PC-3 (cell line): ENCODE data around the gene PPP2R3B. TPM values are rescaled to one million over a fixed set of nuclear protein-coding genes. Genes with fewer than 3 reads are reported as not detected.

Source experiments
- ATAC-seq: fragments of 200-7000 bp; cut with Tn5 transposase; 2 replicates; pipeline ENCODE4 v1.9.1; 2020; ENCODE audit warnings: mild to moderate bottlenecking, moderate library complexity
- BruUV-seq: library from RNA; stranded (reverse); fragments of 400-500 nt; replicated peaks from 2 replicates; lab custom pipeline; 2021; lab: Mats Ljungman, UMichigan
- CTCF ChIA-PET: fragments of 300-600 bp; sonication (Branson Sonifier 250); formaldehyde crosslinking; loops from one replicate; lab custom pipeline; 2022; ENCODE audit warnings: antibody characterized with exemption; lab: Charles Lee
- POLR2A ChIA-PET: fragments of 300-600 bp; sonication (Branson Sonifier 250); formaldehyde crosslinking; loops from one replicate; lab custom pipeline; 2022; ENCODE audit warnings: antibody characterized with exemption; ENCODE audit not compliant: unreplicated experiment; lab: Charles Lee
- DNase-seq: peaks from one replicate; pipeline ENCODE4 v3.0.0-alpha.2; 2015
- H2AFZ ChIP-seq: fragments of 300-600 bp; sonication (generic); 2 replicates; pipeline ENCODE4 v1.6.0; 2016; ENCODE audit warnings: antibody characterized with exemption, low read length
- H3F3A ChIP-seq: fragments of 300-600 bp; sonication (generic); one replicate; pipeline ENCODE4 v1.6.0; 2017; ENCODE audit warnings: antibody characterized with exemption, low read length, control low read depth, mild to moderate bottlenecking; ENCODE audit not compliant: unreplicated experiment
- H3K27ac ChIP-seq: fragments of 300-600 bp; sonication (generic); 2 replicates; pipeline ENCODE4 v1.5.1; 2016; ENCODE audit warnings: mild to moderate bottlenecking, low read length
- H3K27me3 ChIP-seq: fragments of 300-600 bp; sonication (generic); 2 replicates; pipeline ENCODE4 v1.6.1; 2016; ENCODE audit warnings: low read length, mixed read lengths
- H3K36me3 ChIP-seq: fragments of 300-600 bp; sonication (generic); 2 replicates; pipeline ENCODE4 v1.6.1; 2016; ENCODE audit warnings: low read depth, mixed run types, low read length, mixed read lengths
- H3K4me1 ChIP-seq: fragments of 300-600 bp; sonication (generic); 2 replicates; pipeline ENCODE4 v1.5.1; 2016; ENCODE audit warnings: low read length; ENCODE audit not compliant: insufficient read depth
- H3K4me2 ChIP-seq: fragments of 300-600 bp; sonication (generic); 2 replicates; pipeline ENCODE4 v1.6.0; 2016; ENCODE audit warnings: low read length
- H3K4me3 ChIP-seq: fragments of 300-600 bp; sonication (generic); 2 replicates; pipeline ENCODE4 v1.5.1; 2016; ENCODE audit warnings: mild to moderate bottlenecking, low read length, mixed read lengths
- H3K79me2 ChIP-seq: fragments of 300-600 bp; sonication (generic); 2 replicates; pipeline ENCODE4 v1.6.1; 2017; ENCODE audit warnings: low read length, mixed read lengths
- H3K9ac ChIP-seq: fragments of 300-600 bp; sonication (generic); 2 replicates; pipeline ENCODE4 v1.6.0; 2016; ENCODE audit warnings: mild to moderate bottlenecking, low read length
- H3K9me2 ChIP-seq: fragments of 300-600 bp; sonication (generic); replicated peaks from 2 replicates; pipeline ENCODE4 v1.6.1; 2016; ENCODE audit warnings: mixed run types, low read length, mixed read lengths
- H3K9me3 ChIP-seq: fragments of 300-600 bp; sonication (generic); 2 replicates; pipeline ENCODE4 v1.6.1; 2016; ENCODE audit warnings: low read length, mixed read lengths
- H4K20me1 ChIP-seq: fragments of 300-600 bp; sonication (generic); 2 replicates; pipeline ENCODE4 v1.6.1; 2016; ENCODE audit warnings: low read length, mixed read lengths
- CTCF ChIP-seq: fragments of 300-600 bp; sonication (generic); conservative IDR thresholded peaks from 2 replicates; pipeline ENCODE4 v1.5.1; 2017; ENCODE audit warnings: antibody characterized with exemption, low read depth, mild to moderate bottlenecking, low read length
- EZH2 ChIP-seq: fragments of 300-600 bp; sonication (generic); IDR thresholded peaks from one replicate; pipeline ENCODE4 v1.6.1; 2017; ENCODE audit warnings: antibody characterized with exemption, mild to moderate bottlenecking, low read length; ENCODE audit not compliant: unreplicated experiment
- EZH2phosphoT487 ChIP-seq: fragments of 300-600 bp; sonication (generic); IDR thresholded peaks from 2 replicates; pipeline ENCODE4 v1.6.1; 2018; ENCODE audit warnings: mild to moderate bottlenecking, antibody characterized with exemption, low read length, borderline replicate concordance
- intact Hi-C: fragments of 100-400 bp; cut with micrococcal nuclease; formaldehyde crosslinking; loops from 2 replicates; pipeline ENCODE4 v1.9.0; 2023
- total RNA-seq: library from RNA; depleted of rRNA; stranded (reverse); fragments of >200 nt; gene quantifications from 2 replicates; pipeline ENCODE4 v1.2.3, GENCODE V29; 2014

Gene PPP2R3B
- total RNA-seq, 1 experiment from 2014 or later: 35.4 TPM

GRCh38 chrX:337331-337831 lies 49.3 kb downstream of the PPP2R3B start:
- Histone ChIP-seq H4K20me1 (no peaks in the 10 kb centered on the region), H3K36me3 (no peaks in the 10 kb centered on the region), H3K4me1 (no peaks in the 10 kb centered on the region), H3K27ac (no peak overlapping the region), H3K4me3 (no peak overlapping the region), H3K9me2 (no peaks in the 10 kb centered on the region), H2AFZ (no peak overlapping the region), H3K9me3 (no peaks in the 10 kb centered on the region), H3K27me3 (no peaks in the 10 kb centered on the region), H3K4me2 (no peak overlapping the region), H3K79me2 (no peaks in the 10 kb centered on the region), H3F3A (no peaks in the 10 kb centered on the region), H3K9ac (no peak overlapping the region)
- ATAC-seq: no peak
- ChIA-PET CTCF (no interaction called here), POLR2A (no interaction called here)
- intact Hi-C loops: no loop called here
- no peak for DNase-seq
- BruUV-seq: no TSS peak
- TF ChIP-seq EZH2phosphoT487: no peak
- TF ChIP-seq CTCF: no peak
- no peak for TF ChIP-seq EZH2

GRCh38 chrX:336227-336626 lies 50.5 kb downstream of the PPP2R3B start:
- no peak for ATAC-seq
- Histone ChIP-seq H3K27me3 (no peaks in the 10 kb centered on the region), H4K20me1 (no peaks in the 10 kb centered on the region), H3K9me2 (no peaks in the 10 kb centered on the region), H2AFZ (no peak overlapping the region), H3F3A (no peaks in the 10 kb centered on the region), H3K36me3 (no peaks in the 10 kb centered on the region), H3K27ac (no peak overlapping the region), H3K4me3 (no peak overlapping the region), H3K79me2 (no peaks in the 10 kb centered on the region), H3K4me2 (no peak overlapping the region), H3K4me1 (no peaks in the 10 kb centered on the region), H3K9ac (no peak overlapping the region), H3K9me3 (no peaks in the 10 kb centered on the region)
- ChIA-PET POLR2A (no interaction called here), CTCF (no interaction called here)
- intact Hi-C loops: no loop called here
- no peak for TF ChIP-seq EZH2
- no peak for TF ChIP-seq EZH2phosphoT487
- TF ChIP-seq CTCF: no peak
- no TSS peak for BruUV-seq
- no peak for DNase-seq

DNA sequence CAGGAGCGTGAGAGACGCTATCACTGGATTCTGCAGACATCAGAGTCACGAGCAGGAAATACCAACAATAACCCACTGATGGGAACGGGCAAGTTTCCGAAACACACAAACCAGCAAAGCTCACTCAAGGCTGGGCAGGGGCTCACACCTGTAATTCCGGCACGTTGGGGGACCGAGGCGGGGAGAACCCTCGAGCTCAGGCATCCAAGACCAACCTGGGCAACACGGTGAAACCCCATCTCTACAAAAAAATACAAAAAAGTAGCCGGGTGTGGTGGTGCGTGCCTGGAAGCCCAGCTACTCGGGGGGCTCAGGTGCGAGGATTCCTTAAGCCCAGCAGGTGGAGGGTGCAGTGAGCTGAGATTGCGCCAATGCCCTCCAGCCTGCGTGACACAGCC lies 51.0 kb downstream of the PPP2R3B start:
- Histone ChIP-seq H3K36me3 (no peaks in the 10 kb centered on the region), H3K4me2 (no peak overlapping the region), H3K9me3 (no peaks in the 10 kb centered on the region), H3K27me3 (no peaks in the 10 kb centered on the region), H3K4me1 (no peaks in the 10 kb centered on the region), H2AFZ (no peak overlapping the region), H3K4me3 (no peak overlapping the region), H4K20me1 (no peaks in the 10 kb centered on the region), H3K79me2 (no peaks in the 10 kb centered on the region), H3K9ac (no peak overlapping the region), H3K9me2 (no peaks in the 10 kb centered on the region), H3F3A (no peaks in the 10 kb centered on the region), H3K27ac (no peak overlapping the region)
- POLR2A ChIA-PET: no interaction called here
- intact Hi-C loops: no loop called here
- TF ChIP-seq EZH2phosphoT487 (no peak), EZH2 (no peak), CTCF (no peak)
- no TSS peak for BruUV-seq
- CTCF ChIA-PET: no interaction called here
- ATAC-seq (no peak), DNase-seq (no peak)
